ENCODE data around the gene CABLES2.

- TF ChIP-seq POLR2A (IDR thresholded peaks at IDR 0.05) (no peak), CTCF (IDR thresholded peaks at IDR 0.05) (no peak)
Measured at GRCh38 chr20:62378215-62378614, 28.9 kb downstream of the CABLES2 start.

All from testis (tissue), 2 donors.